Muscle layer of colon (tissue), 2 donors: Measurements from ENCODE around the gene SH2D1B.

Experiments used
- H3K27ac ChIP-seq: one replicate; pipeline ENCODE4 v1.7.0; 2013; ENCODE audit warnings: low read depth, mild to moderate bottlenecking, low read length, moderate library complexity
- H3K27me3 ChIP-seq, 2 donors: one replicate each; pipeline ENCODE4 v1.7.0; 2013; ENCODE audit warnings: low read length in 2 of 2, mild to moderate bottlenecking in 2 of 2; ENCODE audit not compliant: insufficient read depth in 2 of 2, control insufficient read depth in 1 of 2
- H3K36me3 ChIP-seq: one replicate; pipeline ENCODE4 v1.7.0; 2013; ENCODE audit warnings: mild to moderate bottlenecking, low read length; ENCODE audit not compliant: insufficient read depth
- H3K4me1 ChIP-seq: one replicate; pipeline ENCODE4 v1.7.0; 2013; ENCODE audit warnings: mild to moderate bottlenecking, low read length; ENCODE audit not compliant: insufficient read depth
- H3K4me3 ChIP-seq, 2 donors: one replicate each; pipeline ENCODE4 v1.7.0; 2013; ENCODE audit warnings: low read length in 2 of 2, low read depth in 1 of 2, mild to moderate bottlenecking in 1 of 2, moderate library complexity in 1 of 2
- H3K9ac ChIP-seq: one replicate; pipeline ENCODE4 v1.7.0; 2013; ENCODE audit warnings: low read length
- H3K9me3 ChIP-seq: one replicate; pipeline ENCODE4 v1.7.0; 2013; ENCODE audit warnings: mild to moderate bottlenecking, low read length
- donor health status: abdominal sarcoma.
- donor health status: Adenocarcinoma of cecum.

The SH2D1B gene

DNA sequence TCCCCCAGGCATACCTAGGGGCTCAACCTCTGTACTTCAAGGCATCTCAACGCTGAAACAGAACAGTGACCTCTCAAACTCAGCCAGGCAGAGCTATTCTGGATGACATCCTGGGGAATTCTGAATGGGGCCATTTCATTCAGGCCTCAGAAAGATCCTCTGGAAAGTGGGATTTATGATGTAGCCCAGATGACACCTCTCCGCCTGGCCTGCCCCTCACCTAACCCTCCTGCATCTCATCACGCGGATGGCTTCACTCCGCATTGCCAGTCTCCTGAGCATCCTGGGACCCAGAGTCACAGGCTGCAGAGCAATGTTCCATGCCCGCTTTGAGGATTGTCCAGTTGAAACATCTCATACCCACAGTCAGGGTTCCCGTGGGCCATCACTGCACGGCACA, 36.5 kb downstream of the SH2D1B start:
- Histone ChIP-seq H3K4me3 (no peak overlapping the region), H3K27me3 (no peaks in the 10 kb centered on the region), H3K27ac (no peak overlapping the region), H3K9ac (no peak overlapping the region), H3K9me3 (no peaks in the 10 kb centered on the region), H3K4me1 (no peaks in the 10 kb centered on the region), H3K36me3 (no peaks in the 10 kb centered on the region)

DNA sequence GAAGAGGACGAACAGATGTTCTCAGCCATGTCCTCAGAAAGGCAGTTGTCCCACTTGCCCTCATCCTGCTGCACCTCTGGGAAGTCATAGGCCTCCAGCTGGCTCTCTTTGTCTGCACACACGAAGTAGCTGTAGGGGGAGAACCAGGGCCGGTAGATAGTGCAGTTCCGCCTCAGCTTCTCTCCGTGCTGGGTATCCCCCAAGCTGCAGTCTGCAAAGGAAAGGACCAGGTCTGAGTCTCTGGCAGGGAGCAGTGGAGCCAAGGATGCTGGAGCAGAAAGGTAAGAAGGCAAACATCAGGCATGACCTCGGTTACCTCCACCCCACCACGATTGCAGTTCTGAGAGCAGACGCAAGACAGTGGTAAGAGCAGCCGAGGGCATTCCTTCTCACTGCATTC, 37.5 kb downstream of the SH2D1B start:
- Histone ChIP-seq H3K4me1 (no peaks in the 10 kb centered on the region), H3K27ac (no peak overlapping the region), H3K36me3 (no peaks in the 10 kb centered on the region), H3K27me3 (no peaks in the 10 kb centered on the region), H3K4me3 (no peak overlapping the region), H3K9ac (no peak overlapping the region), H3K9me3 (no peaks in the 10 kb centered on the region)

DNA sequence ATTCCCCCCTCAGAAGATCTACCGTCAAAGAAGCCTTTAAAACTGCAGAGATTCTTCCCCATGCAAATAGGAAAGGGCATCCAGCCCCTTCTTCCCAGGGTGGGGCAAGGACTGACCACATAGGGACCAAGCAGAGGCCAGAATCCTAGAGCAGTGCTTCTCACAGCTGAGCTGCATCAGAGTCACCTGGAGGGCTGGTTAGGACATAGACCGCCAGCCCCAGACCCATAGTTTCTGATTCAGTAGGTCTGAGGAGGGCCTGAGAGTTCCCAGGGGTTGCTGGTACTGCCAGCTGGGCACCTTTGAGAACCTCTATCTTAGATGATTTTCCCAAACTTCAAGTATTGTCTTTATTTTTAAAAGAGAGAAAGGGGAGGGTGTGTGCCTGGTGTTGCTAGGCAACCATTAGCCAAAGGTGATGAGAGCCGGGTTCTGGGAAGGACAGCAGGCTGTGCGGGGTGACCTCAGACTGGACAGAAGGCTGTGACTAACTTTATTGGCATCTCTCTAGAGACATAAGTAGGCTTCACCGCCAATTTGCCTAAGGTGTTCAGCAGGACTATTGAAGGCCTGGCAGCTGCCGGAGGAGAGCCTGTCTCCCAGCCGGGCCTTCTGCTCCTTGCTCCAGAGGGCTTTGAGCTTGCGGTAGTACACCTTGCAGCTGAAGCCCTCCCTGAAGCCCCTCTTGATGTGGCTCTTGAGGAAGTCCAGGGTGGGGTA, 38.2 kb downstream of the SH2D1B start:
- Histone ChIP-seq H3K4me3 (no peak overlapping the region), H3K27me3 (no peaks in the 10 kb centered on the region), H3K9ac (no peak overlapping the region), H3K4me1 (no peaks in the 10 kb centered on the region), H3K27ac (no peak overlapping the region), H3K36me3 (no peaks in the 10 kb centered on the region), H3K9me3 (no peaks in the 10 kb centered on the region)

GRCh38 chr1:162373072-162373427, 38.9 kb downstream of the SH2D1B start:
- no peaks in the 10 kb centered on the region for H3K36me3 ChIP-seq
- no peak overlapping the region for H3K9ac ChIP-seq
- no peaks in the 10 kb centered on the region for H3K4me1 ChIP-seq
- H3K4me3 ChIP-seq: no peak overlapping the region
- no peaks in the 10 kb centered on the region for H3K27me3 ChIP-seq
- no peaks in the 10 kb centered on the region for H3K9me3 ChIP-seq
- H3K27ac ChIP-seq: no peak overlapping the region

DNA sequence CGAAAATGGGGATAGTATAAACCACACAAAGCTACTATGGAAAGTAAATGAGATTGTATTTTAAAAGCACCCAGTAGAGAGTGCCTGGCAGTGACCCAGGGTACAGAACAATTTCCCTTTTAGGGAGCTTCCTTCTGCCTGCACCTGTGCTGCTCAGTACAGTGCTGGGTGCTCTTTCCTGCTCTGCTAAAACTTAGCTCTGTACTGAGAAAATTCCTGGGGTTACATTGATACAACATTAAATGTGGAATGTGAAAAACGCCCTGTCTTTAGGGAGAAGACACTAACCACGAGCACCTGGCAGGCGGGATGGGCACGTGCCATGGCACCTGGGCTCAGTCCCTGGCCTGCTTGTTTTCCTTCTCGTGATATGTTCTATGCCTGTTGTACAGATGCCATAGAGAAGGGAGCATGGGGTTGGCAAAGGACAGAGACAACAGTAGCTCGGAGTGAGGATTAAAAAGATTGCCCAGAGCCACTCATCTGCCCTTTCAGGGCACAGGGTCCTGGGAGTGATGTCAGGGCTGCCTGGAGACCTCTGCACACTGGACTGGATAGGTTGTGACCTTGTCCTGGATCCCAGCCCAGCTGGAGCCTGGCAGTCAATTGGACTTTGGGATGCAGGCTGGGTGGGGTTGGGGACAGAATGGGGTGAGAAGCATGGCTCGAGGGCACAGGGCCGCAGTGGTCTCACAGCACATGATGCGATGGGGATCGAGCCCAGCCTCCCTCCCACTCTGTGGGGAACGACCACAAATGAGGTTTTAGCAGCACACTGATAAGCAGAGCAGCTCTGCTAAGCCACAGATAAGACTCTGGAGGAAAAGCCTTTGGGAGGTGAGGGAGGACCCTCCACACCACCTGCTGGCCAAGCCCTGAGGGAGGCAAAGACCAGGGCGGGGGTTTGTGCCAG, 39.5 kb downstream of the SH2D1B start:
- no peaks in the 10 kb centered on the region for H3K4me1 ChIP-seq
- no peak overlapping the region for H3K27ac ChIP-seq
- no peak overlapping the region for H3K9ac ChIP-seq
- no peaks in the 10 kb centered on the region for H3K9me3 ChIP-seq
- no peaks in the 10 kb centered on the region for H3K27me3 ChIP-seq
- peaks cover 4% of the 10 kb centered on the region for H3K36me3 ChIP-seq
- no peak overlapping the region for H3K4me3 ChIP-seq

GRCh38 chr1:162371611-162372010, 40.3 kb downstream of the SH2D1B start:
- Histone ChIP-seq H3K36me3 (peaks cover 4% of the 10 kb centered on the region), H3K9ac (no peak overlapping the region), H3K9me3 (no peaks in the 10 kb centered on the region), H3K27ac (no peak overlapping the region), H3K27me3 (no peaks in the 10 kb centered on the region), H3K4me1 (no peaks in the 10 kb centered on the region), H3K4me3 (no peak overlapping the region)

- H3K4me3 ChIP-seq: no peak overlapping the region
- H3K27ac ChIP-seq: no peak overlapping the region
- no peaks in the 10 kb centered on the region for H3K27me3 ChIP-seq
- no peaks in the 10 kb centered on the region for H3K4me1 ChIP-seq
- no peaks in the 10 kb centered on the region for H3K9me3 ChIP-seq
- no peak overlapping the region for H3K9ac ChIP-seq
- H3K36me3 ChIP-seq: peaks cover 4% of the 10 kb centered on the region
Observed at GRCh38 chr1:162370721-162371120, 41.2 kb downstream of the SH2D1B start.

- H3K27ac ChIP-seq: no peak overlapping the region
- no peaks in the 10 kb centered on the region for H3K27me3 ChIP-seq
- H3K9ac ChIP-seq: no peak overlapping the region
- peaks cover 4% of the 10 kb centered on the region for H3K36me3 ChIP-seq
- no peaks in the 10 kb centered on the region for H3K4me1 ChIP-seq
- no peaks in the 10 kb centered on the region for H3K9me3 ChIP-seq
- no peak overlapping the region for H3K4me3 ChIP-seq
Observed at GRCh38 chr1:162370161-162370560, 41.8 kb downstream of the SH2D1B start.

DNA sequence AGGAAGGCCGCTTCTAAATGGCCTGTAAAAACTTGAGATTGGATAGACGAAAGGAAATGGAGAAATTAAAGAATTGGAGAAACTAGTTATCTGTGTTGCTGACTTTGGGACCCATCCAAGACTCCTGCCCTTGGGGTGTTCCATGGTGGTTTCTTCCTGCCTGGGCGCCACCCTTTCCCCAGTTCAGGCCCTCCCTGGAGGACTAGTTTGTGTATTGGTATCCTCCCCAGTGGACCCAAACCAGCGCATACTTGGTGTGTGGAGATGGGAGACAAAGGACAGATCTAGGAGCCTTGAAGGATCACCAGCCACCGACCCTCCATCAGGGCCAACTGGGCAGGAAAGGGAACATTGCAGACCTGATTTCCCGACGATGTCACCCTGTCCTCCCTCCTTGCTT, 42.4 kb downstream of the SH2D1B start:
- no peak overlapping the region for H3K4me3 ChIP-seq
- H3K4me1 ChIP-seq: no peaks in the 10 kb centered on the region
- H3K36me3 ChIP-seq: peaks cover 4% of the 10 kb centered on the region
- no peaks in the 10 kb centered on the region for H3K9me3 ChIP-seq
- no peak overlapping the region for H3K9ac ChIP-seq
- H3K27ac ChIP-seq: no peak overlapping the region
- no peaks in the 10 kb centered on the region for H3K27me3 ChIP-seq

DNA sequence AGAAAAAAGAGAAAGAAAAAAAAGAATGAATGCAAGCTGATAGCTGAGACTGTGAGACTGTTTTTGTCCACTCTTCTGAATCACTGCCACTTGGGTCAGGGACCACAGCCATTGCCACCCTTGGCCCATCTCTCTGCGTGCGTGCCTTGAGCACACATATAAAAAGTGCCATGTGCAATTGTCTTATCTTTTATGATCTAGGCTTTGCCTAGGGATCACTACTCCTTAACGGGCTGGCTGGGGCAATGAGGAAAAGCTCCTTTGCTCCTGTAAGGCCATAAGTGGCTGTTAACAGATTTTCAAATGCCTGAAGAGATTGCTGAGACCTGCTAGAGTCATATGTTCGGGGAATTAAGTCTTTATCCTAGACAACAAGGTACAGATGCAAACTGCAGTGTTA, 43.5 kb downstream of the SH2D1B start:
- no peaks in the 10 kb centered on the region for H3K4me1 ChIP-seq

GRCh38 chr1:162367772-162368171, 44.2 kb downstream of the SH2D1B start:
- Histone ChIP-seq H3K27ac (no peak overlapping the region), H3K36me3 (peaks cover 4% of the 10 kb centered on the region), H3K4me1 (no peaks in the 10 kb centered on the region), H3K9ac (no peak overlapping the region), H3K27me3 (no peaks in the 10 kb centered on the region), H3K4me3 (no peak overlapping the region), H3K9me3 (no peaks in the 10 kb centered on the region)

More for the DNA sequence above, 43.5 kb downstream of the SH2D1B start:
- Histone ChIP-seq H3K36me3 (peaks cover 4% of the 10 kb centered on the region), H3K27me3 (no peaks in the 10 kb centered on the region), H3K9me3 (no peaks in the 10 kb centered on the region), H3K27ac (no peak overlapping the region), H3K4me3 (no peak overlapping the region), H3K9ac (no peak overlapping the region)
